Measurements from ENCODE around the gene CPLANE1.

The CPLANE1 gene

GRCh38 chr5:37190592-37190991 is 58.6 kb downstream of the CPLANE1 start:
- no peak overlapping the region for H3K4me3 ChIP-seq (ENCODE audit: low read depth, low read length)
- no peak for TF ChIP-seq CTCF (IDR thresholded peaks at IDR 0.05; ENCODE audit: insufficient read depth, low read depth, low read length, missing control alignments)
- DNase-seq (ENCODE audit: low read depth) = no peak

GRCh38 chr5:37189355-37189754 is 59.8 kb downstream of the CPLANE1 start:
- H3K4me3 ChIP-seq (ENCODE audit: low read depth, low read length) = no peak overlapping the region
- no peak for DNase-seq (ENCODE audit: low read depth)
- TF ChIP-seq CTCF (IDR thresholded peaks at IDR 0.05; ENCODE audit: insufficient read depth, low read depth, low read length, missing control alignments) = no peak

DNA sequence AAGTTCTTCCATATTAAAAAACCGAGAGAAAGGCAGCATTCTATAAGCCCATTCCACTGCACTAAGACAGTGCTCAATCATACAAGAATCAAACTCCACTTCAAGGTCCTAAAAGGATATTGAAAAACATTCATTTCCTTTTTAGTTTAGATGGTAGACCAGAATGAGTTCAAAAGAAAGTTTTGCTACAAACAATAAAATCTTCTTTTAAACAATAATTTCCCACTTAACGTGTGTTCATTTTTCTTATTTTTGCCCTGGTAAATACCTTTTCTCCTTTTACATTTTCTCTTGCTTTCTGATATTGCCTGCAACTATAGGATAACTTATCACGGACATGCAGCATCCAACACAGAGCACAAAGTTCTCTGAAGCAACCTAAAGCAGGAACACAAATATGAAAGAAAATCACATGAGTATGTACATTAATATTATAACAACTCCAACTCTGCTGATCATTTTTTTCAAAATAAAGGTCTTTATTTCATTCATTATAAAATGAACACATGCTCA is 61.7 kb downstream of the CPLANE1 start:
- TF ChIP-seq CTCF (IDR thresholded peaks at IDR 0.05; ENCODE audit: insufficient read depth, low read depth, low read length, missing control alignments) = no peak
- DNase-seq (ENCODE audit: low read depth) = no peak

GRCh38 chr5:37184748-37185364 is 64.3 kb downstream of the CPLANE1 start:
- H3K4me3 ChIP-seq (ENCODE audit: low read depth, low read length) = no peak overlapping the region
- TF ChIP-seq CTCF (IDR thresholded peaks at IDR 0.05; ENCODE audit: insufficient read depth, low read depth, low read length, missing control alignments) = no peak
- DNase-seq (ENCODE audit: low read depth) = peak; percentile 72

More for the DNA sequence above, 61.7 kb downstream of the CPLANE1 start:
- H3K4me3 ChIP-seq (ENCODE audit: low read depth, low read length) = no peak overlapping the region

DNA sequence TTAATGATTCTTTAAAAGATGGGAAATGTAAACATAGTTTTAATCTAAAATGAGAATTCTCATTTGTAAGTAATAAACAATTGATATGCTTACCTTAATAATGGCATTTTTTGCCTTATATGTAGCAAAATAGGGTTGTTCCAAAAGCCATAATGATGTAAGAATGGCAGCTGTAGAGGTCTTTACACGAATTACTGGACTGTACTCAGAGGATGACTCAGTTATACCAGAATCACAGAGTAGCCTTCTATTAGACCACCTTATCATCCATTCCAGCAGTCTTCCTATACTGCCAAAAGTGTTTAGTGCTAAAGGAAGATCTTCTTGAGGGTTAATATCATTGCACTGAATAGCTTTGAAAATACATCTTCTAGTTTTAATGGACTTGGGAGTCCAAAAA is 66.5 kb downstream of the CPLANE1 start:
- H3K4me3 ChIP-seq (ENCODE audit: low read depth, low read length) = no peak overlapping the region
- DNase-seq (ENCODE audit: low read depth) = no peak
- no peak for TF ChIP-seq CTCF (IDR thresholded peaks at IDR 0.05; ENCODE audit: insufficient read depth, low read depth, low read length, missing control alignments)

DNA sequence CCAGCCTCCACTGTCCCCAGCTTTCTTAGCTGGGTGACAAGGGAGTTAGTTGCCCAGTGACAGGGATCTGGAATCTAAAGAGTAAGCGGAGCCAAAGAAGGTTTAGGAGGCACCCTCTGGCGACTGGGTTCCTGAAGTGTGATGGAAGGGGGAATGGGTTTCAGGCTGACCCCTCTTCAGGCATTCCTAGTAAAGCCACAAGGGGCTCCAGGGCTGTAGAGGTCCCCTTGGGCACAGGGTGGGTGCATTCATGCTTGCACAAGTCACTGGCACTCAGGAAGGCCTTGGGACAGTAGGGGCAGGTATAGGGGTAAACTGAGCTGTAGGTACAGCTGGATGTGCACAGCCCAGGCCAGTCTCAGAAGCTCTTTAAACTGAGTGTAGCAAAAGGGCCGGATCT is 74.2 kb downstream of the CPLANE1 start:
- no peak for DNase-seq (ENCODE audit: low read depth)
- TF ChIP-seq CTCF (IDR thresholded peaks at IDR 0.05; ENCODE audit: insufficient read depth, low read depth, low read length, missing control alignments) = no peak

DNA sequence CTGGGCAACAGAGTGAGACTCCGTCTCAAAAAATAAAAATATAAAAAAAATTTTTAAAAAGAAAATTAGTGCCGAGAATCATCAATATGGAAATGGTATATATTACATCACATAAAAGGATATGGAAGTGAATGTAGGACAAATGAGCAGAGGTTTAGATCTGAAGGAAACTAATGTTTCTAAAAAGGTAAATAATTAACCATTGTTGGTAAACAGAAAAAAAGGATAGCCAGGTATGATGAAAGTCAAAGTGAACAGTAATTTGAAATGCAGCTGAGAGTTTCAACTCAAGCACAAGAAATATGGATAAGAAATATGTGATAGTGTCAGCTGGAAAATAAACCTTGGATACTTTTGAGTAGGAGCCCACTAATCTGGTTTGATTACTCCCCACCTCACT is 76.2 kb downstream of the CPLANE1 start:
- no peak for DNase-seq (ENCODE audit: low read depth)
- TF ChIP-seq CTCF (IDR thresholded peaks at IDR 0.05; ENCODE audit: insufficient read depth, low read depth, low read length, missing control alignments) = no peak
- H3K4me3 ChIP-seq (ENCODE audit: low read depth, low read length) = no peak overlapping the region

More for the DNA sequence above, 74.2 kb downstream of the CPLANE1 start:
- no peak overlapping the region for H3K4me3 ChIP-seq (ENCODE audit: low read depth, low read length)
